H1 (cell line): ENCODE results near the gene PDPK1. TPM values are rescaled to one million over a fixed set of nuclear protein-coding genes. Genes with fewer than 3 reads are reported as not detected.

Experiments used
- CBX8 ChIP-seq: fragments of 300-800, 300-1000 bp; sonication (generic); IDR thresholded peaks from 2 replicates; pipeline ENCODE4 v1.7.1; 2016; ENCODE audit warnings: low read depth, low read length, borderline replicate concordance
- CHD1 ChIP-seq: IDR thresholded peaks from 2 replicates; pipeline ENCODE4 v1.6.1; 2012; ENCODE audit warnings: low read depth, low read length, improper control_type of control experiment
- FOSL1 ChIP-seq: IDR thresholded peaks from 2 replicates; pipeline ENCODE4 v1.6.1; 2011; ENCODE audit warnings: mild to moderate bottlenecking, low read depth, low read length, moderate library complexity; ENCODE audit not compliant: insufficient read depth
- KDM4A ChIP-seq: IDR thresholded peaks from one replicate; pipeline ENCODE4 v1.7.1; 2012; ENCODE audit warnings: low read depth, mild to moderate bottlenecking, moderate library complexity, low read length, inconsistent platforms; ENCODE audit not compliant: severe bottlenecking
- RNF2 ChIP-seq: fragments of 200-900, 300-1000 bp; sonication (generic); IDR thresholded peaks from 2 replicates; pipeline ENCODE4 v1.7.1; 2016; ENCODE audit warnings: borderline replicate concordance, low read depth, mild to moderate bottlenecking, antibody characterized with exemption, low read length; ENCODE audit not compliant: poor library complexity, severe bottlenecking; ENCODE audit errors: missing control alignments
- RXRA ChIP-seq: IDR thresholded peaks from 2 replicates; pipeline ENCODE4 v1.6.1; 2011; ENCODE audit warnings: low read depth, mild to moderate bottlenecking, low read length, moderate library complexity; ENCODE audit not compliant: insufficient read depth
- SAP30 ChIP-seq: fragments of 300-600 bp; sonication (generic); IDR thresholded peaks from 2 replicates; pipeline ENCODE4 v1.7.1; 2012; ENCODE audit warnings: low read length, moderate library complexity, mild to moderate bottlenecking, inconsistent platforms; ENCODE audit not compliant: insufficient read depth, insufficient replicate concordance
- SP2 ChIP-seq: IDR thresholded peaks from 2 replicates; pipeline ENCODE4 v1.6.1; 2012; ENCODE audit warnings: mild to moderate bottlenecking, low read length, inconsistent platforms
- polyA plus RNA-seq, 7 experiments: library from polyadenylated mRNA; depleted of rRNA in 3 of 7; stranded (reverse) in 5 of 7; unstranded in 2 of 7; fragments of >200 nt in 5 of 7; fragments of 200-250 nt in 2 of 7; gene quantifications; 1 replicate in 5 of 7; 2 replicates in 1 of 7; 4 replicates in 1 of 7; pipeline versions ENCODE4 v1.2.1 to v1.2.3, GENCODE V29; 2011 to 2013; ENCODE audit warnings: missing spikeins in 2 of 7, mixed read lengths in 2 of 7
- total RNA-seq: library from RNA; stranded (reverse); fragmentation: NEBNext Ultra II Directional; extraction: Animal tissue kit (Norgen Biotek cat#: 25700); gene quantifications from 2 replicates; pipeline ENCODE4 v1.2.1, GENCODE V29; 2021
- TF ChIP-seq, protein P1 (sequence below): fragments of 300-600 bp; sonication (generic); IDR thresholded peaks from 2 replicates; pipeline ENCODE4 v1.7.1; 2012; ENCODE audit warnings: low read length, moderate library complexity, mild to moderate bottlenecking, inconsistent platforms; ENCODE audit not compliant: insufficient replicate concordance
- TF ChIP-seq, protein P2 (sequence below): IDR thresholded peaks from 2 replicates; pipeline ENCODE4 v1.6.1; 2012; ENCODE audit warnings: inconsistent platforms

Gene PDPK1
- total and polyA plus RNA-seq, 2 of the 8 experiments (the other 6 are each of a cell fraction or from before 2014, with no cell fraction given), result 17.1 to 27.8 TPM

DNA sequence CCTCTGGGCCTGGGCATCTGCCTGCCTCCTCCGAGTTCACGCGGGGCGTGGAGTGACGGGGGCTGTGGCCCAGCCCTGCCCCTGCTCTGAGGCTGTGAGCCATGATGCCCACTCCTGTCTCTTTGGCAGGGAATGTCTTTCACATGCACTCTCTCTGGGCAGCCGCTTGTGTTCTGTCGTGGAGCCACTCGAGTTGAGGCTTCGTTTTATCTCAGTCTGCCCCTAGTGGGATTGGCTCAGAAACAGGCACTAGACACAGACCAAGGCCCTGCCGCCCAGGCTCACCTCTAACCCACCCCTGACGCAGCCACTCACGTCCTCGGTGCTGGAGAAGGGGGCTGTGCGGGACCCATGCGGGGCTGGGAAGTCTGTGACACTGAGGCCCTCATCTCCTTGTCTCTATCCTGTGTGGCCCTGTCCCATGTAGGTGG, 77.0 kb downstream of the PDPK1 start (continued):
- TF ChIP-seq, protein P1, sequence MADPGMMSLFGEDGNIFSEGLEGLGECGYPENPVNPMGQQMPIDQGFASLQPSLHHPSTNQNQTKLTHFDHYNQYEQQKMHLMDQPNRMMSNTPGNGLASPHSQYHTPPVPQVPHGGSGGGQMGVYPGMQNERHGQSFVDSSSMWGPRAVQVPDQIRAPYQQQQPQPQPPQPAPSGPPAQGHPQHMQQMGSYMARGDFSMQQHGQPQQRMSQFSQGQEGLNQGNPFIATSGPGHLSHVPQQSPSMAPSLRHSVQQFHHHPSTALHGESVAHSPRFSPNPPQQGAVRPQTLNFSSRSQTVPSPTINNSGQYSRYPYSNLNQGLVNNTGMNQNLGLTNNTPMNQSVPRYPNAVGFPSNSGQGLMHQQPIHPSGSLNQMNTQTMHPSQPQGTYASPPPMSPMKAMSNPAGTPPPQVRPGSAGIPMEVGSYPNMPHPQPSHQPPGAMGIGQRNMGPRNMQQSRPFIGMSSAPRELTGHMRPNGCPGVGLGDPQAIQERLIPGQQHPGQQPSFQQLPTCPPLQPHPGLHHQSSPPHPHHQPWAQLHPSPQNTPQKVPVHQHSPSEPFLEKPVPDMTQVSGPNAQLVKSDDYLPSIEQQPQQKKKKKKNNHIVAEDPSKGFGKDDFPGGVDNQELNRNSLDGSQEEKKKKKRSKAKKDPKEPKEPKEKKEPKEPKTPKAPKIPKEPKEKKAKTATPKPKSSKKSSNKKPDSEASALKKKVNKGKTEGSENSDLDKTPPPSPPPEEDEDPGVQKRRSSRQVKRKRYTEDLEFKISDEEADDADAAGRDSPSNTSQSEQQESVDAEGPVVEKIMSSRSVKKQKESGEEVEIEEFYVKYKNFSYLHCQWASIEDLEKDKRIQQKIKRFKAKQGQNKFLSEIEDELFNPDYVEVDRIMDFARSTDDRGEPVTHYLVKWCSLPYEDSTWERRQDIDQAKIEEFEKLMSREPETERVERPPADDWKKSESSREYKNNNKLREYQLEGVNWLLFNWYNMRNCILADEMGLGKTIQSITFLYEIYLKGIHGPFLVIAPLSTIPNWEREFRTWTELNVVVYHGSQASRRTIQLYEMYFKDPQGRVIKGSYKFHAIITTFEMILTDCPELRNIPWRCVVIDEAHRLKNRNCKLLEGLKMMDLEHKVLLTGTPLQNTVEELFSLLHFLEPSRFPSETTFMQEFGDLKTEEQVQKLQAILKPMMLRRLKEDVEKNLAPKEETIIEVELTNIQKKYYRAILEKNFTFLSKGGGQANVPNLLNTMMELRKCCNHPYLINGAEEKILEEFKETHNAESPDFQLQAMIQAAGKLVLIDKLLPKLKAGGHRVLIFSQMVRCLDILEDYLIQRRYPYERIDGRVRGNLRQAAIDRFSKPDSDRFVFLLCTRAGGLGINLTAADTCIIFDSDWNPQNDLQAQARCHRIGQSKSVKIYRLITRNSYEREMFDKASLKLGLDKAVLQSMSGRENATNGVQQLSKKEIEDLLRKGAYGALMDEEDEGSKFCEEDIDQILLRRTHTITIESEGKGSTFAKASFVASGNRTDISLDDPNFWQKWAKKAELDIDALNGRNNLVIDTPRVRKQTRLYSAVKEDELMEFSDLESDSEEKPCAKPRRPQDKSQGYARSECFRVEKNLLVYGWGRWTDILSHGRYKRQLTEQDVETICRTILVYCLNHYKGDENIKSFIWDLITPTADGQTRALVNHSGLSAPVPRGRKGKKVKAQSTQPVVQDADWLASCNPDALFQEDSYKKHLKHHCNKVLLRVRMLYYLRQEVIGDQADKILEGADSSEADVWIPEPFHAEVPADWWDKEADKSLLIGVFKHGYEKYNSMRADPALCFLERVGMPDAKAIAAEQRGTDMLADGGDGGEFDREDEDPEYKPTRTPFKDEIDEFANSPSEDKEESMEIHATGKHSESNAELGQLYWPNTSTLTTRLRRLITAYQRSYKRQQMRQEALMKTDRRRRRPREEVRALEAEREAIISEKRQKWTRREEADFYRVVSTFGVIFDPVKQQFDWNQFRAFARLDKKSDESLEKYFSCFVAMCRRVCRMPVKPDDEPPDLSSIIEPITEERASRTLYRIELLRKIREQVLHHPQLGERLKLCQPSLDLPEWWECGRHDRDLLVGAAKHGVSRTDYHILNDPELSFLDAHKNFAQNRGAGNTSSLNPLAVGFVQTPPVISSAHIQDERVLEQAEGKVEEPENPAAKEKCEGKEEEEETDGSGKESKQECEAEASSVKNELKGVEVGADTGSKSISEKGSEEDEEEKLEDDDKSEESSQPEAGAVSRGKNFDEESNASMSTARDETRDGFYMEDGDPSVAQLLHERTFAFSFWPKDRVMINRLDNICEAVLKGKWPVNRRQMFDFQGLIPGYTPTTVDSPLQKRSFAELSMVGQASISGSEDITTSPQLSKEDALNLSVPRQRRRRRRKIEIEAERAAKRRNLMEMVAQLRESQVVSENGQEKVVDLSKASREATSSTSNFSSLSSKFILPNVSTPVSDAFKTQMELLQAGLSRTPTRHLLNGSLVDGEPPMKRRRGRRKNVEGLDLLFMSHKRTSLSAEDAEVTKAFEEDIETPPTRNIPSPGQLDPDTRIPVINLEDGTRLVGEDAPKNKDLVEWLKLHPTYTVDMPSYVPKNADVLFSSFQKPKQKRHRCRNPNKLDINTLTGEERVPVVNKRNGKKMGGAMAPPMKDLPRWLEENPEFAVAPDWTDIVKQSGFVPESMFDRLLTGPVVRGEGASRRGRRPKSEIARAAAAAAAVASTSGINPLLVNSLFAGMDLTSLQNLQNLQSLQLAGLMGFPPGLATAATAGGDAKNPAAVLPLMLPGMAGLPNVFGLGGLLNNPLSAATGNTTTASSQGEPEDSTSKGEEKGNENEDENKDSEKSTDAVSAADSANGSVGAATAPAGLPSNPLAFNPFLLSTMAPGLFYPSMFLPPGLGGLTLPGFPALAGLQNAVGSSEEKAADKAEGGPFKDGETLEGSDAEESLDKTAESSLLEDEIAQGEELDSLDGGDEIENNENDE, result no peak
- TF ChIP-seq RXRA, result no peak
- no peak for TF ChIP-seq SAP30
- TF ChIP-seq CHD1, result no peak
- TF ChIP-seq KDM4A, result no peak
- no peak for TF ChIP-seq CBX8
- TF ChIP-seq FOSL1, result no peak
- no peak for TF ChIP-seq RNF2
- TF ChIP-seq SP2, result no peak
- TF ChIP-seq, protein P2, sequence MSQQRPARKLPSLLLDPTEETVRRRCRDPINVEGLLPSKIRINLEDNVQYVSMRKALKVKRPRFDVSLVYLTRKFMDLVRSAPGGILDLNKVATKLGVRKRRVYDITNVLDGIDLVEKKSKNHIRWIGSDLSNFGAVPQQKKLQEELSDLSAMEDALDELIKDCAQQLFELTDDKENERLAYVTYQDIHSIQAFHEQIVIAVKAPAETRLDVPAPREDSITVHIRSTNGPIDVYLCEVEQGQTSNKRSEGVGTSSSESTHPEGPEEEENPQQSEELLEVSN, result no peak
